Adrenal gland (tissue), 5 donors: Measurements from ENCODE around the gene SFI1.

Experiments used
- POLR2A ChIP-seq, 2 donors: fragments of 450-650 bp; IDR thresholded peaks; one replicate each; pipeline ENCODE4 v1.6.1; 2017; ENCODE audit warnings: antibody characterized with exemption in 2 of 2, mild to moderate bottlenecking in 2 of 2, moderate library complexity in 1 of 2
- TF ChIP-seq, protein P1 (sequence below), 6 experiments: fragments of 450-650 bp in 4 of 6; fragments of 200-600 bp in 2 of 6; sonication (generic) in 1 of 6; IDR thresholded peaks; 1 replicate in 5 of 6; 2 replicates in 1 of 6; pipeline versions ENCODE4 v1.5.1 to v1.8.0; 2016 to 2021; ENCODE audit warnings: antibody characterized with exemption in 6 of 6, mild to moderate bottlenecking in 2 of 6, moderate library complexity in 1 of 6
- donor health status: DM: no; HTN: no; CAD: no.

DNA sequence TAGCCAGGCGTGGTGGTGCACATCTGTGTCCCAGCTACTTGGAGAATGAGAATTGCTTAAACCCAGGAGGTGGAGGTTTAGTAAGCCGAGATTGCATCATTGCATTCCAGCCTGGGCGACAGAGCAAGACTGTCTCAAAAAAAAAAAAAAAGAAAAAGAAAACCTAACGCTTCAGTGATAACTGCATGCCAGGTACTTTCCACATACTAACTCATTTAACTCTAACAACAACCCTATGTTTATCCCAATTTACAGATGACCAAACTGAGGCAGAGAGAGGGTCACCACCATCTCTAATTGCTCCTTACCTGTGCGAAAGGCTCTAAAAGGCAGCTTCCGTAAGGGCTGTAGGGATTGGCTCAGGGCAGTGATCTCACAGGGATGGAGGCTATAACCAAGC lies 154.1 kb downstream of the SFI1 start:
- TF ChIP-seq POLR2A (IDR thresholded peaks at IDR 0.05): no peak
- TF ChIP-seq, protein P1, sequence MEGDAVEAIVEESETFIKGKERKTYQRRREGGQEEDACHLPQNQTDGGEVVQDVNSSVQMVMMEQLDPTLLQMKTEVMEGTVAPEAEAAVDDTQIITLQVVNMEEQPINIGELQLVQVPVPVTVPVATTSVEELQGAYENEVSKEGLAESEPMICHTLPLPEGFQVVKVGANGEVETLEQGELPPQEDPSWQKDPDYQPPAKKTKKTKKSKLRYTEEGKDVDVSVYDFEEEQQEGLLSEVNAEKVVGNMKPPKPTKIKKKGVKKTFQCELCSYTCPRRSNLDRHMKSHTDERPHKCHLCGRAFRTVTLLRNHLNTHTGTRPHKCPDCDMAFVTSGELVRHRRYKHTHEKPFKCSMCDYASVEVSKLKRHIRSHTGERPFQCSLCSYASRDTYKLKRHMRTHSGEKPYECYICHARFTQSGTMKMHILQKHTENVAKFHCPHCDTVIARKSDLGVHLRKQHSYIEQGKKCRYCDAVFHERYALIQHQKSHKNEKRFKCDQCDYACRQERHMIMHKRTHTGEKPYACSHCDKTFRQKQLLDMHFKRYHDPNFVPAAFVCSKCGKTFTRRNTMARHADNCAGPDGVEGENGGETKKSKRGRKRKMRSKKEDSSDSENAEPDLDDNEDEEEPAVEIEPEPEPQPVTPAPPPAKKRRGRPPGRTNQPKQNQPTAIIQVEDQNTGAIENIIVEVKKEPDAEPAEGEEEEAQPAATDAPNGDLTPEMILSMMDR (IDR thresholded peaks at IDR 0.05): no peak
